HEK293 (cell line): ENCODE results near the gene TMEM14C.

Source experiments
- ZNF335 ChIP-seq: fragments of 450-650 bp; formaldehyde crosslinking; conservative IDR thresholded peaks from 2 replicates; pipeline ENCODE4 v1.5.1; 2016; ENCODE audit warnings: missing biosample characterization, missing genetic modification characterization
- TF ChIP-seq, protein P1 (sequence below): fragments of 450-650 bp; formaldehyde crosslinking; IDR thresholded peaks from 2 replicates; pipeline ENCODE4 v1.5.1; 2016; ENCODE audit warnings: missing biosample characterization, missing genetic modification characterization

DNA sequence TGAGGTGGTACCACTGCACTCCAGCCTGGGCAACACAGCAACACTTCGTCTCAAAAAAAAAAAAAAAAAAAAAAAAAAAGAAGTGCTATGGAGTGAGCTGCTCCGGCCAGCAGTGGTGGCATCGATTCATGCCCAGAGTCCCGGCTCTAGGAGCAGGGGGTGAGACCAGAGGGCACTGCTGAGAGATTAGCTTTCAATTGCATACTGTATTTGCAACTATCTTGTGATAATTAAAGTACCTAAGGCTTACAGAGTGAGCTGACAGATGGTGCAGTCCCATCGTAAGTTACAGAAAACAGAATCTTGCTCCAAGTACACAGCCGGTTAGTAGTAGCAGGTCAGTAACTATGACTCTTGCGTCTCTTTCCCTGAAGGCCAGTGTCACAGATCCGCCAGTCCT lies 56.2 kb downstream of the TMEM14C start:
- no peak for TF ChIP-seq ZNF335 (tag by site-specific recombination)
- TF ChIP-seq, protein P1, sequence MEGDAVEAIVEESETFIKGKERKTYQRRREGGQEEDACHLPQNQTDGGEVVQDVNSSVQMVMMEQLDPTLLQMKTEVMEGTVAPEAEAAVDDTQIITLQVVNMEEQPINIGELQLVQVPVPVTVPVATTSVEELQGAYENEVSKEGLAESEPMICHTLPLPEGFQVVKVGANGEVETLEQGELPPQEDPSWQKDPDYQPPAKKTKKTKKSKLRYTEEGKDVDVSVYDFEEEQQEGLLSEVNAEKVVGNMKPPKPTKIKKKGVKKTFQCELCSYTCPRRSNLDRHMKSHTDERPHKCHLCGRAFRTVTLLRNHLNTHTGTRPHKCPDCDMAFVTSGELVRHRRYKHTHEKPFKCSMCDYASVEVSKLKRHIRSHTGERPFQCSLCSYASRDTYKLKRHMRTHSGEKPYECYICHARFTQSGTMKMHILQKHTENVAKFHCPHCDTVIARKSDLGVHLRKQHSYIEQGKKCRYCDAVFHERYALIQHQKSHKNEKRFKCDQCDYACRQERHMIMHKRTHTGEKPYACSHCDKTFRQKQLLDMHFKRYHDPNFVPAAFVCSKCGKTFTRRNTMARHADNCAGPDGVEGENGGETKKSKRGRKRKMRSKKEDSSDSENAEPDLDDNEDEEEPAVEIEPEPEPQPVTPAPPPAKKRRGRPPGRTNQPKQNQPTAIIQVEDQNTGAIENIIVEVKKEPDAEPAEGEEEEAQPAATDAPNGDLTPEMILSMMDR (tag by site-specific recombination) = no peak
